Omental fat pad (tissue), 4 donors: ENCODE data around the gene GPR37L1. TPM values are rescaled to one million over a fixed set of nuclear protein-coding genes. Genes with fewer than 3 reads are reported as not detected.
A peak's percentile ranks its signal among the peaks of the same experiment; 100 is the strongest.
"Not testable (repeated sequence)": the region's sequence is repeated elsewhere in the genome, so short reads cannot be mapped to it uniquely, and the experiment has no call there.

Experiments
- ATAC-seq: fragments of 150-250 bp; one replicate; pipeline ENCODE4 v1.9.1; 2016; ENCODE audit warnings: mild to moderate bottlenecking, moderate library complexity; ENCODE audit not compliant: low FRiP score
- DNase-seq: peaks from one replicate; pipeline ENCODE4 v3.0.0-alpha.2; 2019; ENCODE audit warnings: low spot score
- CTCF ChIP-seq, 3 donors: fragments of 450-650 bp; IDR thresholded peaks; one replicate each; pipeline ENCODE4 v1.5.1; 2016 to 2017; ENCODE audit warnings: antibody characterized with exemption in 3 of 3, mild to moderate bottlenecking in 3 of 3, moderate library complexity in 2 of 3
- total RNA-seq, 4 donors: library from RNA; depleted of rRNA; stranded (reverse); fragments of >200 nt; gene quantifications; one replicate each; pipeline ENCODE4 v1.1.0, GENCODE V29; 2016

GPR37L1 gene
- total RNA-seq, 4 donors from 2014 or later, result 0.16 TPM; not detected in 3

- TF ChIP-seq CTCF (IDR thresholded peaks at IDR 0.05), result no peak
- ATAC-seq (peak; percentile 60), DNase-seq (no peak)
Measured at GRCh38 chr1:202144402-202145067, 21.8 kb downstream of the GPR37L1 start, which contains the start of gene ARL8A. ARL8A (minus strand) TSS chr1:202144737; CDS start chr1:202144572, 165 bp downstream.

- DNase-seq (no peak), ATAC-seq (no peak)
- no peak for TF ChIP-seq CTCF (IDR thresholded peaks at IDR 0.05)
Measured at GRCh38 chr1:202145068-202145743, 22.5 kb downstream of the GPR37L1 start.

- ATAC-seq, DNase-seq: not testable (repeated sequence)
Measured at GRCh38 chr1:202145744-202146140, 23.0 kb downstream of the GPR37L1 start.

- DNase-seq (no peak), ATAC-seq (no peak)
- no peak for TF ChIP-seq CTCF (IDR thresholded peaks at IDR 0.05)
Measured at GRCh38 chr1:202146279-202146678, 23.6 kb downstream of the GPR37L1 start.

- no peak for TF ChIP-seq CTCF (IDR thresholded peaks at IDR 0.05)
- DNase-seq, result no peak
- ATAC-seq, result no peak
Measured at GRCh38 chr1:202146993-202147392, 24.3 kb downstream of the GPR37L1 start.

- no peak for TF ChIP-seq CTCF (IDR thresholded peaks at IDR 0.05)
- DNase-seq (no peak), ATAC-seq (no peak)
Measured at GRCh38 chr1:202148391-202148790, 25.7 kb downstream of the GPR37L1 start.

GRCh38 chr1:202149566-202149965 is 26.8 kb downstream of the GPR37L1 start:
- TF ChIP-seq CTCF (IDR thresholded peaks at IDR 0.05), result no peak
- no peak for DNase-seq
- no peak for ATAC-seq
